GM20000 (cell line): Measurements from ENCODE around the gene CRY2.
"Not testable (repeated sequence)": the region's sequence is repeated elsewhere in the genome, so short reads cannot be mapped to it uniquely, and the experiment has no call there.

Source experiments
- DNase-seq: peaks from one replicate; pipeline ENCODE4 v3.0.0; 2012; ENCODE audit warnings: low spot score
- CTCF ChIP-seq: IDR thresholded peaks from 2 replicates; pipeline ENCODE4 v1.5.1; 2012; ENCODE audit warnings: mild to moderate bottlenecking, control low read depth; ENCODE audit errors: extremely low read depth, missing control alignments

Gene CRY2

GRCh38 chr11:45905095-45905494, 57.8 kb downstream of the CRY2 start:
- DNase-seq, result no peak
- TF ChIP-seq CTCF, result no peak

- DNase-seq, result not testable (repeated sequence)
Observed at GRCh38 chr11:45905576-45905975, 58.3 kb downstream of the CRY2 start.

GRCh38 chr11:45906096-45906682, 58.9 kb downstream of the CRY2 start:
- DNase-seq, result peak; percentile 50
- no peak for TF ChIP-seq CTCF

- no peak for TF ChIP-seq CTCF
- DNase-seq, result no peak
Observed at GRCh38 chr11:45906965-45907611, 59.8 kb downstream of the CRY2 start, which contains the start of gene FREY1. Gene FREY1 (minus strand): TSS chr11:45907271. CDS start chr11:45907245, 26 bp downstream.

GRCh38 chr11:45907911-45908370, 60.7 kb downstream of the CRY2 start:
- no peak for DNase-seq
- TF ChIP-seq CTCF, result no peak

GRCh38 chr11:45909594-45910475, 62.6 kb downstream of the CRY2 start:
- no peak for DNase-seq
- TF ChIP-seq CTCF, result no peak

- no peak for DNase-seq
- TF ChIP-seq CTCF, result no peak
Observed at GRCh38 chr11:45910623-45911022, 63.3 kb downstream of the CRY2 start.
